Transverse colon (tissue), 4 donors: ENCODE results near the gene PLEKHB2.
"Not testable (repeated sequence)": the region's sequence is repeated elsewhere in the genome, so short reads cannot be mapped to it uniquely, and the experiment has no call there.

ENCODE experiments used
- CTCF ChIP-seq, 5 experiments: fragments of 200-600 bp in 3 of 5; fragments of 450-650 bp in 2 of 5; sonication (generic) in 3 of 5; IDR thresholded peaks; 1 replicate in 2 of 5; 2 replicates in 3 of 5; pipeline ENCODE4 v1.5.1; 2016 to 2017; ENCODE audit warnings: antibody characterized with exemption in 5 of 5, inconsistent platforms in 3 of 5, mild to moderate bottlenecking in 2 of 5, moderate library complexity in 1 of 5
- EP300 ChIP-seq: sonication (generic); formaldehyde crosslinking; IDR thresholded peaks from one replicate; pipeline ENCODE4 v1.6.1; 2017; ENCODE audit warnings: antibody characterized with exemption, low read depth
- POLR2A ChIP-seq: fragments of 450-650 bp; IDR thresholded peaks from one replicate; pipeline ENCODE4 v1.6.1; 2016; ENCODE audit warnings: antibody characterized with exemption, mild to moderate bottlenecking, moderate library complexity
- POLR2AphosphoS5 ChIP-seq, 3 donors: sonication (generic); formaldehyde crosslinking; IDR thresholded peaks; one replicate each; pipeline ENCODE4 v1.6.1; 2016; ENCODE audit warnings: antibody characterized with exemption in 3 of 3

- TF ChIP-seq CTCF (IDR thresholded peaks at IDR 0.05); POLR2A; POLR2AphosphoS5 (IDR thresholded peaks at IDR 0.05); EP300: not testable (repeated sequence)
These were observed 9.8 kb downstream of the PLEKHB2 start for GRCh38 chr2:131114950-131115349.
